Peyer's patch (tissue), 4 donors: ENCODE results near the gene CAMK2D. TPM values are rescaled to one million over a fixed set of nuclear protein-coding genes. Genes with fewer than 3 reads are reported as not detected.

Source experiments
- DNase-seq, 3 donors: peaks; one replicate each; pipeline ENCODE4 v3.0.0-alpha.2; 2017 to 2019
- H3K27ac ChIP-seq, 4 donors: fragments of 200-600 bp; sonication (generic); one replicate each; pipeline ENCODE4 v1.5.1; 2016 to 2019
- H3K27me3 ChIP-seq, 2 donors: fragments of 200-600 bp; sonication (generic); one replicate each; pipeline ENCODE4 v1.5.1; 2019
- H3K36me3 ChIP-seq, 3 donors: fragments of 200-600 bp; sonication (generic); one replicate each; pipeline ENCODE4 v1.5.1; 2016 to 2019
- H3K4me1 ChIP-seq, 4 donors: fragments of 200-600 bp; sonication (generic); one replicate each; pipeline ENCODE4 v1.5.1; 2016 to 2019
- H3K4me3 ChIP-seq, 4 donors: fragments of 200-600 bp; sonication (generic); 1 replicate in 3 of 4; 2 replicates in 1 of 4; pipeline ENCODE4 v1.5.1; 2016 to 2019; ENCODE audit warnings: mild to moderate bottlenecking in 1 of 4
- H3K9me3 ChIP-seq, 4 donors: fragments of 200-600 bp; sonication (generic); one replicate each; pipeline ENCODE4 v1.5.1; 2016 to 2019; ENCODE audit warnings: mild to moderate bottlenecking in 1 of 4
- POLR2A ChIP-seq, 2 donors: fragments of 450-650 bp; IDR thresholded peaks; one replicate each; pipeline ENCODE4 v1.5.1; 2017; ENCODE audit warnings: antibody characterized with exemption in 2 of 2, mild to moderate bottlenecking in 2 of 2, moderate library complexity in 2 of 2
- total RNA-seq, 4 donors: library from RNA; depleted of rRNA; stranded (reverse); fragments of >200 nt; gene quantifications; one replicate each; pipeline ENCODE4 v1.1.0, GENCODE V29; 2016
- TF ChIP-seq, protein P1 (sequence below), 6 experiments: fragments of 450-650 bp in 4 of 6; fragments of 200-600 bp in 2 of 6; sonication (generic) in 1 of 6; IDR thresholded peaks; one replicate each; pipeline ENCODE4 v1.5.1; 2017 to 2019; ENCODE audit warnings: antibody characterized with exemption in 6 of 6, mild to moderate bottlenecking in 3 of 6, moderate library complexity in 1 of 6

The CAMK2D gene
- total RNA-seq, 4 donors from 2014 or later: 38.8 to 125 (median 63.5) TPM

- Histone ChIP-seq H3K36me3 (peaks cover 0 to 18% (median 0%) of the 10 kb centered on the region in 3 donors), H3K4me1 (peaks cover 0 to 6% (median 0%) of the 10 kb centered on the region in 4 donors), H3K9me3 (no peaks in the 10 kb centered on the region), H3K27me3 (no peaks in the 10 kb centered on the region), H3K4me3 (no peak overlapping the region), H3K27ac (no peak overlapping the region)
- no peak for DNase-seq
- TF ChIP-seq POLR2A (IDR thresholded peaks at IDR 0.05): no peak
- TF ChIP-seq, protein P1, sequence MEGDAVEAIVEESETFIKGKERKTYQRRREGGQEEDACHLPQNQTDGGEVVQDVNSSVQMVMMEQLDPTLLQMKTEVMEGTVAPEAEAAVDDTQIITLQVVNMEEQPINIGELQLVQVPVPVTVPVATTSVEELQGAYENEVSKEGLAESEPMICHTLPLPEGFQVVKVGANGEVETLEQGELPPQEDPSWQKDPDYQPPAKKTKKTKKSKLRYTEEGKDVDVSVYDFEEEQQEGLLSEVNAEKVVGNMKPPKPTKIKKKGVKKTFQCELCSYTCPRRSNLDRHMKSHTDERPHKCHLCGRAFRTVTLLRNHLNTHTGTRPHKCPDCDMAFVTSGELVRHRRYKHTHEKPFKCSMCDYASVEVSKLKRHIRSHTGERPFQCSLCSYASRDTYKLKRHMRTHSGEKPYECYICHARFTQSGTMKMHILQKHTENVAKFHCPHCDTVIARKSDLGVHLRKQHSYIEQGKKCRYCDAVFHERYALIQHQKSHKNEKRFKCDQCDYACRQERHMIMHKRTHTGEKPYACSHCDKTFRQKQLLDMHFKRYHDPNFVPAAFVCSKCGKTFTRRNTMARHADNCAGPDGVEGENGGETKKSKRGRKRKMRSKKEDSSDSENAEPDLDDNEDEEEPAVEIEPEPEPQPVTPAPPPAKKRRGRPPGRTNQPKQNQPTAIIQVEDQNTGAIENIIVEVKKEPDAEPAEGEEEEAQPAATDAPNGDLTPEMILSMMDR (IDR thresholded peaks at IDR 0.05): no peak
Observed at GRCh38 chr4:113452868-113453620, 308.5 kb downstream of the CAMK2D start.

DNA sequence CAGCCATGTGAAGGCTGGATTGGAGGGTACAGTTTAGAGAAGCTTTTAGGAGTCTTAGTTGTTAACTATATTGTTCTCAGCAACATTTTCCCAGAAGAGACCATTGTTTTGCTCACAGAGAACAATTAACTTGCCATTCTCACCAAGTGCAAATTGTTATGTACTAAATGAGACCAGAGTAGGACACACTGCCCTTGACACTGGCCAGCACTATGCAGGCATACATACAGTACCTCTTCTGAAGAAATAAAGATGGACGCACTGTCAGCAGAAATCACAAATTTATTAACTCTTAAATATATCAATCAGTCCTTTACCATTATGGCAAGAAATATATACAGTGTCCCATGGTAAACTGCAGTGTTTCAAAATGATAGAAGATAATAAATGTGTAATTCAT is 309.4 kb downstream of the CAMK2D start:
- Histone ChIP-seq H3K36me3 (peaks cover 0 to 15% (median 0%) of the 10 kb centered on the region in 3 donors), H3K27me3 (no peaks in the 10 kb centered on the region), H3K4me1 (peaks cover 0 to 9% (median 0%) of the 10 kb centered on the region in 4 donors), H3K27ac (no peak overlapping the region), H3K9me3 (no peaks in the 10 kb centered on the region), H3K4me3 (no peak overlapping the region)
- no peak for DNase-seq
- no peak for TF ChIP-seq POLR2A (IDR thresholded peaks at IDR 0.05)
- TF ChIP-seq, protein P1 (IDR thresholded peaks at IDR 0.05): no peak

- Histone ChIP-seq H3K27me3 (no peaks in the 10 kb centered on the region), H3K4me1 (peaks cover 0 to 9% (median 0%) of the 10 kb centered on the region in 4 donors), H3K4me3 (no peak overlapping the region), H3K27ac (no peak overlapping the region), H3K9me3 (no peaks in the 10 kb centered on the region), H3K36me3 (no peaks in the 10 kb centered on the region)
- TF ChIP-seq, protein P1 (IDR thresholded peaks at IDR 0.05): no peak
- TF ChIP-seq POLR2A (IDR thresholded peaks at IDR 0.05): no peak
- DNase-seq: no peak
Observed at GRCh38 chr4:113450295-113451080, 311.1 kb downstream of the CAMK2D start.

DNA sequence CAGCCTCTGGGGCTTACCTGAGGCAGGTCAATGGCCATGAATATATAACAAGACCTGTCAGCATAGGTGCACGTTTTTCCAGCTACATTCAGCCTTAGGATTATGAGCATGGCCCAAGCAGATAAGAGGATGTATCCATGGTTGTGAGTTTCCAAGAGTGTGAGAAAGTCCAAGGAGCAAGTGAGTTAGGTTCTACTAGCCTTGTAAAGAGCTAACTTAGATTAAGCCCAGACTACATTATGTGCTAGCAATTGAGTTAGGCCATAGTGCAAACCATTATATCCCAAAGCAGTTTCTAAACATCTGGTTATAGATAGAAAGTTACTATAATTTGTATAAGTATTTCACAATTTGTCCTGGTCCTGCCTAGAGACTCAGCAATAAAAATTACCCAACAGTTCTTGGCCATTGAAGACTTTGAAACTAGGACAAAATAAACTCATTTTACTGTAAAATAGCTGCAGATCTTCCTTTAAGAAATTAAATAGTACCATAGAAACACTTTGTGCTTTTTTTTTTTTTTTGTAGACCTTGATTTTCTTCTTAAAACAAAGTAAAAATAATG is 312.0 kb downstream of the CAMK2D start:
- H3K4me1 ChIP-seq: peaks cover 0 to 9% (median 0%) of the 10 kb centered on the region in 4 donors
- no peaks in the 10 kb centered on the region for H3K9me3 ChIP-seq
- DNase-seq: no peak
- TF ChIP-seq, protein P1 (IDR thresholded peaks at IDR 0.05): no peak
- no peaks in the 10 kb centered on the region for H3K27me3 ChIP-seq
- H3K36me3 ChIP-seq: no peaks in the 10 kb centered on the region
- H3K4me3 ChIP-seq: no peak overlapping the region
- peak overlapping the region in 2 of 4 donors; percentile 25 to 47 for H3K27ac ChIP-seq

- Histone ChIP-seq H3K27ac (peak overlapping the region in 2 of 4 donors; percentile 16 to 43), H3K4me3 (no peak overlapping the region), H3K27me3 (no peaks in the 10 kb centered on the region), H3K9me3 (no peaks in the 10 kb centered on the region), H3K4me1 (peaks cover 0 to 9% (median 0%) of the 10 kb centered on the region in 4 donors), H3K36me3 (no peaks in the 10 kb centered on the region)
- DNase-seq: peak in 1 of 3 donors; percentile 49
- TF ChIP-seq POLR2A (IDR thresholded peaks at IDR 0.05): no peak
- TF ChIP-seq, protein P1 (IDR thresholded peaks at IDR 0.05): no peak
Observed at GRCh38 chr4:113447769-113448168, 313.8 kb downstream of the CAMK2D start.
